ENCODE results near the gene SGIP1. TPM values are rescaled to one million over a fixed set of nuclear protein-coding genes. Genes with fewer than 3 reads are reported as not detected.

SGIP1 gene
- polyA plus RNA-seq, 1 of the 3 experiments (the other 2 are of a cell fraction) = 15.5 TPM

- CTCF ChIA-PET = no interaction called here
- no peak for DNase-seq
- H3K4me3 ChIP-seq (ENCODE audit: low read depth in 2 of 2, low read length in 1 of 2) = no peak overlapping the region
These were observed 71.6 kb downstream of the SGIP1 start for GRCh38 chr1:66605419-66605997.

More at GRCh38 chr1:66605419-66605997, 71.6 kb downstream of the SGIP1 start:
- no peaks in the 10 kb centered on the region for H3F3A ChIP-seq (replicated peaks; ENCODE audit: insufficient read depth)
- WGBS (ENCODE audit: low lambda C conversion rate) = 77% methylated on average over 10 of the region's 10 CpGs
- H3K9me3 ChIP-seq = no peaks in the 10 kb centered on the region
- no peak for TF ChIP-seq FOXJ3 (CRISPR knock-in tag; IDR thresholded peaks at IDR 0.05)
- TF ChIP-seq RXRA (IDR thresholded peaks at IDR 0.05; ENCODE audit: borderline replicate concordance, low read depth) = no peak
- TF ChIP-seq PBX3 (IDR thresholded peaks at IDR 0.05) = no peak
- TF ChIP-seq CHD2 (IDR thresholded peaks at IDR 0.05; ENCODE audit: low read length, partially characterized antibody) = no peak
- no peak for TF ChIP-seq CTCF (IDR thresholded peaks at IDR 0.05)
- TF ChIP-seq ZBTB33 (IDR thresholded peaks at IDR 0.05; ENCODE audit: borderline replicate concordance, low read depth) = no peak
- TF ChIP-seq USF2 (IDR thresholded peaks at IDR 0.05; ENCODE audit: borderline replicate concordance, low read depth, low read length) = no peak
- no peak for TF ChIP-seq RFX5 (IDR thresholded peaks at IDR 0.05; ENCODE audit: low read length)
- TF ChIP-seq NRF1 (IDR thresholded peaks at IDR 0.05; ENCODE audit: low read depth, low read length) = no peak
- no peak for TF ChIP-seq GATA2 (CRISPR knock-in tag; IDR thresholded peaks at IDR 0.05)
- TF ChIP-seq POLR2AphosphoS5 (IDR thresholded peaks at IDR 0.05; ENCODE audit: low read depth, low read length) = no peak
- no peak for TF ChIP-seq EP300 (IDR thresholded peaks at IDR 0.05; ENCODE audit: borderline replicate concordance in 1 of 2, low read depth in 1 of 2, low read length in 1 of 2)
- no peaks in the 10 kb centered on the region for H3K27me3 ChIP-seq (ENCODE audit: insufficient read depth)
- POLR2A ChIA-PET = no interaction called here
- H3K9ac ChIP-seq = no peak overlapping the region
- H4K20me1 ChIP-seq (ENCODE audit: insufficient read depth) = no peaks in the 10 kb centered on the region
- no peaks in the 10 kb centered on the region for H3K9me2 ChIP-seq
- 0 out of 2 replicates have a peak, but pooled peaks cover 3% of the 10 kb centered on the region for H3K79me2 ChIP-seq (ENCODE audit: insufficient read depth)
- H3K4me2 ChIP-seq = no peak overlapping the region
- no peak overlapping the region for H2AFZ ChIP-seq (ENCODE audit: low read depth)
- H3K36me3 ChIP-seq (replicated peaks in 1 of 2; ENCODE audit: control insufficient read depth in 1 of 2, insufficient read depth in 2 of 2, low read length in 1 of 2) = peaks cover 11 to 32% of the 10 kb centered on the region in 2 experiments
- no peak overlapping the region for H3K27ac ChIP-seq (ENCODE audit: low read depth in 2 of 2, low read length in 1 of 2)
- H3K4me1 ChIP-seq (ENCODE audit: control insufficient read depth in 1 of 2, insufficient read depth in 2 of 2, low read depth in 1 of 2, low read length in 1 of 2) = peaks cover 0 to 5% of the 10 kb centered on the region in 2 experiments; a peak in 2 of 4 replicates

Measured in SK-N-SH (cell line).